ENCODE data around the gene MYO3A. TPM values are rescaled to one million over a fixed set of nuclear protein-coding genes. Genes with fewer than 3 reads are reported as not detected.
"Not testable (repeated sequence)": the region's sequence is repeated elsewhere in the genome, so short reads cannot be mapped to it uniquely, and the experiment has no call there.

The MYO3A gene
- total and polyA plus RNA-seq, 4 donors = 0.33 TPM; not detected in 2

- no peak for DNase-seq (ENCODE audit: low spot score)
- Histone ChIP-seq H3K27ac (ENCODE audit: low read depth in 1 of 2, low read length in 2 of 2) (no peak overlapping the region), H3K4me3 (ENCODE audit: low read depth in 1 of 3, low read length in 3 of 3) (no peak overlapping the region), H3K9ac (ENCODE audit: low read depth in 1 of 2, low read length in 2 of 2) (no peak overlapping the region), H3K36me3 (ENCODE audit: control insufficient read depth in 4 of 4, insufficient read depth in 3 of 4, low read depth in 1 of 4, low read length in 3 of 4) (no peaks in the 10 kb centered on the region), H3K9me3 (ENCODE audit: control insufficient read depth in 4 of 4, low read length in 3 of 4) (no peaks in the 10 kb centered on the region), H3K4me1 (ENCODE audit: control insufficient read depth in 4 of 4, insufficient read depth in 4 of 4, low read length in 3 of 4) (no peaks in the 10 kb centered on the region), H3K27me3 (ENCODE audit: control insufficient read depth in 4 of 4, insufficient read depth in 4 of 4, low read length in 3 of 4) (no peaks in the 10 kb centered on the region)
- TF ChIP-seq HNF4G (IDR thresholded peaks at IDR 0.05) (no peak), ATF3 (IDR thresholded peaks at IDR 0.05) (no peak), TAF1 (conservative IDR thresholded peaks at IDR 0.05) (no peak), MAX (IDR thresholded peaks at IDR 0.05) (no peak), GABPA (IDR thresholded peaks at IDR 0.05 in 1 of 2, conservative IDR thresholded peaks at IDR 0.05 in 1 of 2) (no peak), HNF4A (conservative IDR thresholded peaks at IDR 0.05) (no peak), RXRA (IDR thresholded peaks at IDR 0.05) (no peak), SP1 (IDR thresholded peaks at IDR 0.05) (no peak), YY1 (IDR thresholded peaks at IDR 0.05) (no peak), REST (IDR thresholded peaks at IDR 0.05) (no peak)
- 78% methylated on average over 4 of the region's 4 CpGs for WGBS
Observed at GRCh38 chr10:25999295-25999981, 65.4 kb downstream of the MYO3A start.

GRCh38 chr10:26000971-26001370, 66.9 kb downstream of the MYO3A start:
- Histone ChIP-seq H3K36me3 (ENCODE audit: control insufficient read depth in 4 of 4, insufficient read depth in 3 of 4, low read depth in 1 of 4, low read length in 3 of 4) (no peaks in the 10 kb centered on the region), H3K9ac (ENCODE audit: low read depth in 1 of 2, low read length in 2 of 2) (no peak overlapping the region), H3K4me3 (ENCODE audit: low read depth in 1 of 3, low read length in 3 of 3) (no peak overlapping the region), H3K27me3 (ENCODE audit: control insufficient read depth in 4 of 4, insufficient read depth in 4 of 4, low read length in 3 of 4) (no peaks in the 10 kb centered on the region), H3K9me3 (ENCODE audit: control insufficient read depth in 4 of 4, low read length in 3 of 4) (no peaks in the 10 kb centered on the region), H3K27ac (ENCODE audit: low read depth in 1 of 2, low read length in 2 of 2) (no peak overlapping the region), H3K4me1 (ENCODE audit: control insufficient read depth in 4 of 4, insufficient read depth in 4 of 4, low read length in 3 of 4) (no peaks in the 10 kb centered on the region)
- DNase-seq (ENCODE audit: low spot score) = no peak
- 83% methylated on average over 5 of the region's 5 CpGs for WGBS
- TF ChIP-seq REST (IDR thresholded peaks at IDR 0.05) = no peak
- no peak for TF ChIP-seq MAX (IDR thresholded peaks at IDR 0.05)
- TF ChIP-seq RXRA (IDR thresholded peaks at IDR 0.05) = no peak
- no peak for TF ChIP-seq HNF4A (conservative IDR thresholded peaks at IDR 0.05)
- TF ChIP-seq HNF4G (IDR thresholded peaks at IDR 0.05) = no peak
- no peak for TF ChIP-seq NR2F2 (IDR thresholded peaks at IDR 0.05)
- TF ChIP-seq JUND (IDR thresholded peaks at IDR 0.05) = no peak
- TF ChIP-seq ZBTB33 (IDR thresholded peaks at IDR 0.05) = no peak
- no peak for TF ChIP-seq SP1 (IDR thresholded peaks at IDR 0.05)
- no peak for TF ChIP-seq YY1 (IDR thresholded peaks at IDR 0.05)
- TF ChIP-seq EGR1 (IDR thresholded peaks at IDR 0.05; ENCODE audit: low read depth in 2 of 2) = no peak

GRCh38 chr10:26002466-26002865, 68.4 kb downstream of the MYO3A start:
- H3K27ac ChIP-seq (ENCODE audit: low read depth in 1 of 2, low read length in 2 of 2); H3K36me3 ChIP-seq (ENCODE audit: control insufficient read depth in 4 of 4, insufficient read depth in 3 of 4, low read depth in 1 of 4, low read length in 3 of 4); H3K4me3 ChIP-seq (ENCODE audit: low read depth in 1 of 3, low read length in 3 of 3); DNase-seq (ENCODE audit: low spot score); H3K4me1 ChIP-seq (ENCODE audit: control insufficient read depth in 4 of 4, insufficient read depth in 4 of 4, low read length in 3 of 4); H3K9me3 ChIP-seq (ENCODE audit: control insufficient read depth in 4 of 4, low read length in 3 of 4); H3K9ac ChIP-seq (ENCODE audit: low read depth in 1 of 2, low read length in 2 of 2); H3K27me3 ChIP-seq (ENCODE audit: control insufficient read depth in 4 of 4, insufficient read depth in 4 of 4, low read length in 3 of 4): not testable (repeated sequence)
- WGBS = 89% methylated on average over 7 of the region's 7 CpGs

Data from liver (tissue), 9 donors.